Caco-2 (cell line): ENCODE results near the gene ALDH16A1. TPM values are rescaled to one million over a fixed set of nuclear protein-coding genes. Genes with fewer than 3 reads are reported as not detected.

Experiments
- BruUV-seq: library from RNA; stranded (reverse); fragments of 400-500 nt; replicated peaks from 2 replicates; lab custom pipeline; 2021; lab: Mats Ljungman, UMichigan
- CTCF ChIA-PET: fragments of 300-600 bp; sonication (Branson Sonifier 250); formaldehyde crosslinking; loops from one replicate; lab custom pipeline; 2022; ENCODE audit warnings: antibody characterized with exemption; lab: Charles Lee
- POLR2A ChIA-PET: fragments of 300-600 bp; sonication (Branson Sonifier 250); formaldehyde crosslinking; loops from one replicate; lab custom pipeline; 2022; ENCODE audit warnings: antibody characterized with exemption; lab: Charles Lee
- DNase-seq, 2 experiments: peaks; one replicate each; pipeline versions ENCODE4 v3.0.0 to v3.0.0-alpha.2; 2020 to 2022
- H3K27me3 ChIP-seq: replicated peaks from 2 replicates; pipeline ENCODE4 v1.6.0; 2011; ENCODE audit warnings: low read length; ENCODE audit not compliant: control insufficient read depth, insufficient read depth
- H3K36me3 ChIP-seq: 2 replicates; pipeline ENCODE4 v1.5.1; 2011; ENCODE audit warnings: low read length; ENCODE audit not compliant: control insufficient read depth, insufficient read depth
- H3K4me1 ChIP-seq: fragments of 250-450 bp; sonication (Bioruptor Pico); 2 replicates; pipeline ENCODE4 v1.5.1; 2020; ENCODE audit warnings: mild to moderate bottlenecking
- H3K4me3 ChIP-seq: 2 replicates; pipeline ENCODE4 v1.5.1; 2011; ENCODE audit warnings: low read depth, mild to moderate bottlenecking, control low read depth, low read length
- H3K9me3 ChIP-seq: fragments of 250-450 bp; sonication (Bioruptor Pico); 2 replicates; pipeline ENCODE4 v1.5.1; 2020; ENCODE audit warnings: mild to moderate bottlenecking, moderate library complexity
- H3K27ac Mint-ChIP-seq: one replicate; pipeline ENCODE4 v1.8.0; 2022; ENCODE audit warnings: mixed read lengths; ENCODE audit not compliant: unreplicated experiment
- H3K27me3 Mint-ChIP-seq: one replicate; pipeline ENCODE4 v1.8.0; 2022; ENCODE audit warnings: mixed read lengths; ENCODE audit not compliant: insufficient read depth, unreplicated experiment
- H3K36me3 Mint-ChIP-seq: one replicate; pipeline ENCODE4 v1.8.0; 2022; ENCODE audit warnings: mild to moderate bottlenecking, mixed read lengths; ENCODE audit not compliant: insufficient read depth, unreplicated experiment
- H3K4me1 Mint-ChIP-seq: one replicate; pipeline ENCODE4 v1.8.0; 2022; ENCODE audit warnings: low read depth, mixed read lengths; ENCODE audit not compliant: unreplicated experiment
- H3K4me3 Mint-ChIP-seq: one replicate; pipeline ENCODE4 v1.8.0; 2022; ENCODE audit warnings: mild to moderate bottlenecking, moderate library complexity, mixed read lengths; ENCODE audit not compliant: unreplicated experiment
- H3K9me3 Mint-ChIP-seq: one replicate; pipeline ENCODE4 v1.8.0; 2022; ENCODE audit warnings: mixed read lengths; ENCODE audit not compliant: unreplicated experiment
- intact Hi-C: fragments of 100-400 bp; cut with micrococcal nuclease; formaldehyde crosslinking; loops from one replicate; pipeline ENCODE4 v1.10.0; 2022; ENCODE audit not compliant: unreplicated experiment
- total RNA-seq: library from RNA; stranded (reverse); gene quantifications from 2 replicates; pipeline ENCODE4 v1.2.3, GENCODE V29; 2022
- TF ChIP-seq, protein P1 (sequence below), 2 experiments: fragments of 200-600 bp in 1 of 2; IDR thresholded peaks; 1 replicate in 1 of 2; 2 replicates in 1 of 2; pipeline versions ENCODE4 v1.5.1 to v1.8.0; 2011 to 2022; ENCODE audit warnings: antibody characterized with exemption in 1 of 2, control low read depth in 1 of 2, inconsistent platforms in 1 of 2, low read depth in 1 of 2, low read length in 1 of 2, mild to moderate bottlenecking in 1 of 2, moderate library complexity in 1 of 2; ENCODE audit not compliant: insufficient read depth in 1 of 2, severe bottlenecking in 1 of 2, unreplicated experiment in 1 of 2

The ALDH16A1 gene
- total RNA-seq, 1 experiment from 2014 or later: 45.0 TPM

DNA sequence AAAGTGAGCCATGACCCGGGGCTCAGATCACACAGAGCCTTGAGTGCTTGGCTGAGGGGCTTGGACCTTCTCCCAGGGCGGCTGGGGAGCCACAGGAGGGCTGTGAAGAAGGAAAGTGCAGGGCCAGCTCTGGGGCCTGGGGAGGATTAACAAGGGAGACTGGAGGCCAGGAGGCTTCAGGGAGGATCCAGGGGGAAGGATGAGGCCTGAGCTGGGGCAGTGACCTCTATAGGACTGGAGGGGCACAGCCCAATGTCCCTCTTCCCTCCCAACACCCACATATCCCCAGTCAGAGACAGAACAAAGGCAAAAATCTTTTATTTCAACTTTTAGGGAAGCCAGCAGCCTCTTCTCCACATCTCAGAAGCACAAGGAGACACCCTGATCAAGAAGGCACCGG is 7.0 kb upstream of the ALDH16A1 start:
- Mint-ChIP-seq H3K27me3 (peaks cover 14% of the 10 kb centered on the region), H3K27ac (no peak overlapping the region), H3K4me3 (no peak overlapping the region), H3K4me1 (peaks cover 26% of the 10 kb centered on the region), H3K9me3 (peaks cover under 1% of the 10 kb centered on the region), H3K36me3 (peaks cover 45% of the 10 kb centered on the region)
- Histone ChIP-seq H3K27me3 (peaks cover 3% of the 10 kb centered on the region), H3K4me1 (0 out of 2 replicates have a peak, but pooled peaks cover 3% of the 10 kb centered on the region), H3K36me3 (peaks cover 5% of the 10 kb centered on the region; the same call in 1 of the 2 replicates), H3K9me3 (no peaks in the 10 kb centered on the region), H3K4me3 (no peak overlapping the region)
- ChIA-PET CTCF (interaction anchor here (0.7 to 1.5 kb wide), 2 partner anchors 53 to 57 kb away, joined by 5 read pairs; no protein-coding TSS in a partner anchor), POLR2A (no interaction called here)
- no peak for DNase-seq
- intact Hi-C loops: no loop called here
- no TSS peak for BruUV-seq
- TF ChIP-seq, protein P1, sequence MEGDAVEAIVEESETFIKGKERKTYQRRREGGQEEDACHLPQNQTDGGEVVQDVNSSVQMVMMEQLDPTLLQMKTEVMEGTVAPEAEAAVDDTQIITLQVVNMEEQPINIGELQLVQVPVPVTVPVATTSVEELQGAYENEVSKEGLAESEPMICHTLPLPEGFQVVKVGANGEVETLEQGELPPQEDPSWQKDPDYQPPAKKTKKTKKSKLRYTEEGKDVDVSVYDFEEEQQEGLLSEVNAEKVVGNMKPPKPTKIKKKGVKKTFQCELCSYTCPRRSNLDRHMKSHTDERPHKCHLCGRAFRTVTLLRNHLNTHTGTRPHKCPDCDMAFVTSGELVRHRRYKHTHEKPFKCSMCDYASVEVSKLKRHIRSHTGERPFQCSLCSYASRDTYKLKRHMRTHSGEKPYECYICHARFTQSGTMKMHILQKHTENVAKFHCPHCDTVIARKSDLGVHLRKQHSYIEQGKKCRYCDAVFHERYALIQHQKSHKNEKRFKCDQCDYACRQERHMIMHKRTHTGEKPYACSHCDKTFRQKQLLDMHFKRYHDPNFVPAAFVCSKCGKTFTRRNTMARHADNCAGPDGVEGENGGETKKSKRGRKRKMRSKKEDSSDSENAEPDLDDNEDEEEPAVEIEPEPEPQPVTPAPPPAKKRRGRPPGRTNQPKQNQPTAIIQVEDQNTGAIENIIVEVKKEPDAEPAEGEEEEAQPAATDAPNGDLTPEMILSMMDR (IDR thresholded peaks at IDR 0.05; ENCODE audit: insufficient read depth in 1 of 2, low read depth in 1 of 2, low read length in 1 of 2, severe bottlenecking in 1 of 2, unreplicated experiment in 1 of 2): no peak

DNA sequence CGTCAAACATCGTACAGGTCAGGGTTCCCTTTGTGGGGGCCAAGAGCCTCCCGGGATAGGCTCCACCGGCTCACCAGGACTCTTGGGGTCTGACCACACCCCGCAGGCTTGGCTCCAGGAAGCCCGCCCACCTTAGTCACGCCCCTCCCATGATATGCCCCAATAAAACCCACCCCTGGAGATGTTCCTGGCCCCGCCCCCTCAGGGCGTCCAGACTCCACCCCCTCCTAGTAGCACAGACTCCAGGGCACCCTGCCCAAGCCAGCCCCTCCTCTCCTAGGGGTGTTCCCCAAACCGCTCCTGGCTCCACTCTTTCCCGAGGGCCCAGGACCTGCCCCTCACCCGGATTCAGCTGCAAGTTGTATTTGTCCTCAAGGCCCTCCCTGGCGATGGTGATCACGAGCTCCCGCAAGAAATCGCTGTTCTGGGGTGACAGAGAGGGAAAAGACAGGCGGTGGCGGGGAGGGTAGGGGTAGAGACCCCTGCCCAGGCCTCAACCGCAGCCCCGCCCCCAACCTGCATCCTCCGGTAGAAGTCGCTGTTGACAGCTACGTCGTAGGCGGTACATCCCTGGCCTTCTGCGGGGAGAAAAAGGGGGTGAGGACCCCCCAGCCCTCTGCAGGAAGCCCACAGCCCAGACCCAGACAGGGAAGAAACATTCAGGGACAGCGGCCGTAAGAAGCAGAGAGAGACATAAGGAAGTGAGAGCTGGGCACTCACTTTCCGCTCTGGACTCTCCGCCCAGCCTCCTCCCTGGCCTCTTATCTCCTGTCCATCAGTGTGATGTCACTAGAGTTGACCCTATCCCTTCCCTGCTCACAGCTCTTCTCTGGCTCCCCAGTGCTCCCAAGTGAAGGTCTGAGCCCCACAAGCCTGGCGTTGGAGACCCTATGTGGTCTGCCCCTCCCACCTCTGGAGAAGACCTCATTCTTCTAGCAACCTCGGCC is 5.3 kb upstream of the ALDH16A1 start:
- Histone ChIP-seq H3K4me1 (no peaks in the 10 kb centered on the region), H3K4me3 (no peak overlapping the region), H3K9me3 (no peaks in the 10 kb centered on the region), H3K27me3 (no peaks in the 10 kb centered on the region), H3K36me3 (peaks cover 5% of the 10 kb centered on the region; the same call in 1 of the 2 replicates)
- TF ChIP-seq, protein P1 (IDR thresholded peaks at IDR 0.05; ENCODE audit: insufficient read depth in 1 of 2, low read depth in 1 of 2, low read length in 1 of 2, severe bottlenecking in 1 of 2, unreplicated experiment in 1 of 2): no peak
- ChIA-PET POLR2A (no interaction called here), CTCF (interaction anchor here (0.7 kb wide), 1 partner anchor 12 kb away, joined by 3 read pairs; no protein-coding TSS in a partner anchor)
- H3K36me3 Mint-ChIP-seq: peaks cover 59% of the 10 kb centered on the region
- H3K27ac Mint-ChIP-seq: peak overlapping the region; percentile 49
- peak in 1 of 2 experiments; percentile 66 for DNase-seq
- H3K4me3 Mint-ChIP-seq: no peak overlapping the region
- H3K4me1 Mint-ChIP-seq: peaks cover 16% of the 10 kb centered on the region
- H3K27me3 Mint-ChIP-seq: peaks cover under 1% of the 10 kb centered on the region
- no peaks in the 10 kb centered on the region for H3K9me3 Mint-ChIP-seq
- intact Hi-C loops: no loop called here
- no TSS peak for BruUV-seq

DNA sequence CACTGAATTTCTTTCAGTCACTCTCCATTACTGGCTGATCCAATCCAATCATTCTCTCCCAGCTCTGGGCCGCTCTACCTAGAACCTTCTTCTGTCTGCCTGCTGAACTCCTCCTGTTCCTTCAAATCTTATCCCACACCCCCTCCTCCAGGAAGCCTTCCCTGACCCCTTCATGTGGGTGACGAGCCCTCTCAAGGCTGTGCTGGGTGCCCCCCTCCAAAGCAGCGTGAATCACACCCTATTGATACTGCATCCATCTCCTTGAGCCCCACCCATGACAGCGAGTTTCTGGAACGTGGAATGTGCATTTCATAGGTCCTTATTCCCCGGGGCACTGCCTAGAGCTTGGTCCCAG is 4.6 kb upstream of the ALDH16A1 start:
- no peaks in the 10 kb centered on the region for H3K27me3 ChIP-seq
- no peaks in the 10 kb centered on the region for H3K9me3 ChIP-seq
- Mint-ChIP-seq H3K27ac (peak overlapping the region; percentile 49), H3K9me3 (no peaks in the 10 kb centered on the region), H3K27me3 (no peaks in the 10 kb centered on the region), H3K4me3 (peak overlapping the region; percentile 11), H3K4me1 (peaks cover 16% of the 10 kb centered on the region), H3K36me3 (peaks cover 62% of the 10 kb centered on the region)
- TF ChIP-seq, protein P1 (IDR thresholded peaks at IDR 0.05; ENCODE audit: insufficient read depth in 1 of 2, low read depth in 1 of 2, low read length in 1 of 2, severe bottlenecking in 1 of 2, unreplicated experiment in 1 of 2): no peak
- intact Hi-C loops: no loop called here
- ChIA-PET CTCF (no interaction called here), POLR2A (no interaction called here)
- no peak overlapping the region for H3K4me3 ChIP-seq
- H3K4me1 ChIP-seq: no peaks in the 10 kb centered on the region
- no TSS peak for BruUV-seq
- no peak for DNase-seq
- H3K36me3 ChIP-seq: peaks cover 5% of the 10 kb centered on the region; the same call in 1 of the 2 replicates
